Myocyte (in vitro differentiated cells): ENCODE data around the gene TIMM22. TPM values are rescaled to one million over a fixed set of nuclear protein-coding genes. Genes with fewer than 3 reads are reported as not detected.

Experiments
- DNase-seq: peaks from one replicate; pipeline ENCODE4 v3.0.0-alpha.2; 2012; ENCODE audit warnings: low read depth
- total RNA-seq: library from RNA; depleted of rRNA; stranded (reverse); fragments of >200 nt; gene quantifications from 2 replicates; pipeline ENCODE4 v1.2.3, GENCODE V29; 2014

Gene TIMM22
- total RNA-seq, 1 donor from 2014 or later = 36.7 TPM

DNA sequence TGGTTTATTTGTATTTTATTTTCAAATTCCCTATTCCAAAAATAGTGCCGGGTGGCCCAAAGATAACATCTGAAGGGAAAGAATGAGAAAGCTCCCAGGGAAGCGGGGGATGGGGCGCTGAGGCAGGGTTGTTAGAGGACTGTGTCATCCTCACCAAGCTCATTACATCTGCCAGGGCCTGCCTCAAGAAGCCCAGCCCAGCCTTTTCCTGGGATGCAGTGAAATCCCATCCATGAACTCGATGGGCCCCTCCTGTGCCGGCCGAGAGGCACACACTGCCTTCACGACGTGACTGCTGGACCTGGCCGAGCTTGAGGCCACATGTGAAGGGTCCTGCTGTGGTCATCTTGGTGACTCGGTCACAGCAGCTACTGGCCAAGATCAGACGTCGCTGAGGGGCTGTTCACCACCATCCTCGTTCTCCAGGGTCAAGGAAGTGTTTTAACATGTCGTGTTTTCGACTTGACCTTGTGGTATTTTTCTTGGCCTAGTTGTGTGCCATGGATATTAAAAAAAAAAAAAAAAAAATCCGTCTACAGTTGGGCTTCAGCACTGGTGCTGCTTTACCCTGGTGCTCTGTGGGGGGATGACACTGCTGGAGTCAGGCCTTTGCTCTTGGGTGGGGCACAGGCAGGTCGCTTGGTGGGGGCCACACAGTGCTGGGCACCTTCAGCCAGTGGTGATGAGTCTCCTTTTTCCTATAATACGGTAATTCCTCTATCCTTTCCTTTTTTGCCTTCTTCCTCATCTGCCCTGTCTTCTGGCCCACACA, 4.9 kb downstream of the TIMM22 start:
- DNase-seq = peak; percentile 87

DNA sequence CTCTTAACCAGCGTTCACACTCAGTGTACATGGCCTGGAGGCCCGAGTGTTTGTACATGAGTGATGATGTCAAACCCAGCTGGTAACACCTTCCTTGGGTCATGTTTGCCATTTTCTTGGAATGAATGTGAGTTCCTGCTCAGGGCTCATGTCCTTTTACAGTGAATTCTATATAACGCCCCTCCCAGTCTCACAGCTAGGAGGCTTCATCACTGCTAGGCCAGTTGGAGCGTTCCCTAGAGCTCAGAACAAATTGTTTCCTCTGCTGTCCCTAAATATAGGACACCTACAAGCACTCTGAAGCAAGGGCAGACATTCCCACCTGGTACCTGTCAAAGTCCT, 5.5 kb downstream of the TIMM22 start:
- no peak for DNase-seq

DNA sequence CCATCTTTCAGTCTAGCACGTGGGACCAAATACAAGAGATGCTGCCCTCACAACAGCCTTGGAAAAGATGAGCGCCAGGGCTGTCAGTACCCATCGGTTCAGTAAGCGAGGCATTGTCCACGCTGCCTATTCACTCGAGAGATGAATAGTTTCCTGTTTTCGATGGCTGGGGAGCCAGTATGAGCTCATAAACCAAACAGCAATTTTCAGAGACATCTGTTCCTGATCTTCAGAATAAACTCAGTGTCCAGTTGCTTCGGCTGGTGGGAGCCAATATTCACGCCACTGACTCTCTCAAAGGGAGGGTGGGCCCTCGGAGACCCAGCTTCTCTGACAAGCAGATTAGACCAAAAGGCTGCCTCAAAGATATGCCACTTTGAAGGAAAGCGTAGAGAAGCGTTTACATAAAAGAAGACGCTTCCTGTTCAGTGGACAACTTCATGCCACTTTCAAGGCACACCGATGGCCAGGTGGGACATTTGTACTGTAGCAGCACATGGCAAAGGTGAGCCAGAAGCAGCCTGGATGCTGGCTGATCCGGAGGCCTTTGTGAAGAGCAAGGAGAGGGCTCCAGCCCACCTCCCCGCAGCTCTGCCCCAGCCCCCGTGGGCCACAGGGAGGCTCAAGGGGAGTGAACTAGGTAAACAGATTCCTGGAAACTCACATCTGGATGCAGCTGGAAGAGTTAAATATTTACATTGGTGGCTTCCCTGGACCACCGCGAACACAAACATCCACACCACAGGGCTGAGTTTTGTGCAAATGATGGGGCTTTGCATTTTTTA, 6.0 kb downstream of the TIMM22 start:
- peak; percentile 72 for DNase-seq

DNA sequence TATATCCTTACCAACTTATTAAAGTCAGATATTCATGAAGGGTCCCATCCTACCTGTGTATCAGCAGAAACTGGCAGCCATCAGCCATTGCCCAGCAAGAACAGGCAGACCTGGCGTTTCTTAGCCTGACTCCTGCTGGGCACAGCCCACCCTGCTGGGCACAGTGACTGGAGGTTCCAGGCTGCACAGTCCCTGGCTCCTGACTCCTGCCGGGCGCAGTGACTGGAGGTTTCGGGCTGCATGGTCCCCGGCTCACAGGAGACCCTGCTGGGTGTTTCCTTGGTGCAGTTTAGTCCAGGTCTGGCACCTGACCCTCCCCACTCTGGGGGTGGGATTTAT, 6.7 kb downstream of the TIMM22 start:
- DNase-seq = no peak

DNA sequence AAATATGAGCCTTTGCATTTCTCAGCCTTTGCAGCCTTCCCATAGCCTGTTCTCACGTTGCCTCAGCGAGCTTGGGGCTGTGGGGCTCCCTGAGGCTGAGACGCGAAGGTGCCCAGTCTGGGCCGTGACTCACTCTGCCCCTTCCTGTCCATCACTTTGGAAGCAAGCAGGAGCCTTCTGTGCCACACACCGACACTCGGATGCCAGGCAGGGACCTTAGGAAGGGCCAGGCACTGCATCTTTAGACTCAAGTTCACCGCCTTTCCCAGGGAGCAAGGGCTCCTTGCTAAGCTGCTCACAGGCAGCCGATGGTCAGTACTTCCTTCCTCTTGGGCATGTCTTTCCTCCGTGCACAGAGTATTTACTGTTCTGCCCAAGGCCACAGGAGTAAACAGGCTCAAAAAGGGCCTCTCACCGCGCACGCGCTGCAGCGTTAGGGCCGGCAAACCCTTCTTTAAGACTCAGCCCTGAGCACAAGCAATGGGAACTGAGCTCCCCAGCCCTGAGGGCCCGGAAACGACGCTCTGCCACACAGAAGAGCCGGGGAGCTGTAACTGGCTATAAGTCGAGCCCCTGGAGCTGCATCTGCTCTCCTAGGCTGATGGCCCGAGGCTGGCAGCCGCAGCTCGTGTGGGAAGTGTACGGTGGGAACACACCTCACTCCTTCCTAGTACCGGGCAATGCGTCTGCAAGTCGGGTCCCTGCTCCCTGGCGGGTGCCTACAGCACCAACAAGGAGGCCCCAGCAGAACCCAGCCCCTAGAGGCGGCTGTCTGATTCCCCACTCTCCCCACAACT, 7.2 kb downstream of the TIMM22 start:
- no peak for DNase-seq

DNA sequence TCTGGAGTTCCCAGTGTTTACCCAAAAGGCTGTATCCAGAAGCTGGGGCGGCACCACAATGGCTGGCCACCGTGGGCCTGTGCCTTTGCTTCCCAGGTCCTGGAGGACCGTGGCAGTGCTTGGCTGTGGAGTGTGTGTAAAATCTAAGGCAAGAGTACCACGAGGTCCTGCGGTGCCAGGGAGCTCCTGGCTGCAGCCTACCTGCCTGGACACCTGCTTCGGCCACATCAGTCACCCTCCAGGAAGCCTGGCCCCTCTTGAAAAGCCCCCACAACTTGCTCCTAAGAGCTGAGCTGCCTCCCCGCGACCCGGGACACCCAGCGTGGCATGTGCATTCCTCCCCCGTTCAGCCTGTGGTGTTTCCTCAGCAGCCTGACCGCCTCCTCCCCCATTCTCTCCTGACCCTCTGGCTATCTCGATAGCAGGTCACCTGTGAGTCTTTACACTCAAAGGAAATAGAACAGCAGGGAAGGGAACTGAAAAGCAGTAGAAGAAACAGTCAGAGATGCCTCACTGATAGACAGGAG, 7.9 kb downstream of the TIMM22 start:
- no peak for DNase-seq

DNA sequence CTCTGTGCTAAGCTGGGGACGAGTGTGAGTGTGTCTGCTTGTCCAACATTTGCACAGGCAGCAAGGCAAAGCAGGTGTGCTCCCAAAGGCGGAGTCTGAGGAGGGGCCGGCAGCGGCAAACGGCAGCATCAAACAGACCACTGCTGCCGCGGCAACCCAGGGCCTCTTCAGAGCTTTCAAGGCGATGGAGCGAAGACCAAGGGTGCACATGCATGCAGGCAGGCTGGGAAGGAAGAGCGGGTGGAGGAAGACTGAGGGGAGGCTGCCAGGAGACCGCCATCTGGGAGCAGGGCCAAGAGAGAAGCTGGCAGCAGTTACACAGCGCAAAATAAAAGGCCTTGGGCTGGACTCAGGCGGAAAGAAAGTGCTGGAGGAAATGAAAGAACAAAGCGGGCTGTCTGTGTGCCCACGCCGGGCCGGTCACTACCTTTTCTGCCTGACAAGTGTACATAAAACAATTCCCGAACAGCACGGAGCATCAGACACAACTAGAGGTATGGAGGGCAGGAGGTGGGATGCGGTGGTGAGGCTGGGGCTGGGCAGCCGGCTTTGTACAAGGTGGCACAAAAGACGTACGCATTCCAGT, 8.5 kb downstream of the TIMM22 start:
- no peak for DNase-seq

DNA sequence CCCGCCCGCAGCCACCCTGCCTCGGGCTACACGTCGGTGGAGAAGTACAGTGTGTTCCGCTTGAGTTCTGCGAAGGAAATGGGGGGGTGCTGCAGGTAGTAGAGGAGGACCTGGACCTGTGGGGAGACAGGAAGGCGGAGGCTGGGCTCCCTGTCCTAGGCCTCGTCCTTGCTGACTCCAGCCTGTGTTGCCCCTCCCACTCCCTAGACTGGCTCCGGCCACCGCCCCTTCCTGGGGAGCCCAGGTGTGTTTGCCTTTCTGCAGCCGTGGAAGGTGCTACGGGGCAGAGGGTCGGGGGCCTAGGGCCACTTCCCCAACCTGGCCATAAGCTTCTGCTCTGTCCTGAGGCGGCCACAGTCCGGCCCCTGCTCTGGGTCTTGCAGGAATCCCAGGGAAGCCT, 9.1 kb downstream of the TIMM22 start:
- DNase-seq = no peak

DNA sequence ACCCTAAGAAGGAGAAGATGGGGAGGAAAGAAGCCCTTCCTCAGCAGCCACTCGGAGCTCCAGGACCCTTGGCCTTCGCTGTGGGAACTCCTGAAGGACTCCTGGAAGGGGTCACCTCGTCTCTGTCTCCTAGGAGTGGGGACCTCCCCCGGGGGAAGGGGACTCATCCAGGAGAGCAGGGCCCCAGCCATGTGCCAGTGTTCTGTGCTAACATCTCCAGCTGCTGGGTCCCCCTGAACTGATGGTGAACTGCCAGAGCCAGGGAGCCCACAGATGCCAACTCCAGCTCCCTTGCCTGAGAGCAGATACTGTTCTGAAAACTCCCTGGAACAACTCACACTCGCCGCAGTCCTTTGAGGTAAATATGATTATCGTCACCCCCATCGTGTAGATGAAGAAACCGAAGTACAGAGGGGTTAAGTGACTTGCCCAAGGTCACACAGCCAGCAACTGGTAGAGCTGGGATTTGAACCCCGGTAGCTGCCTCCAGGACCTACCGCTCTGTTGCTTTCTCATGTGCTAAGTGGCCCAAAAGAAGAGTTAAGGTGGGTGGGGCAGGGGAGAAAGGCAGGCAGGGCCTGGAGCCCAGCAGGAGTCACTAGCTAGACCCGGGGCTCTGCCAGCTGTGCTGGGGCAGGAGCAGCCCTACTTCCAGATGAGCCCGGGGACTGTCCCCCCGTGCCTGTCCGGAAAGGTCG, 10.5 kb downstream of the TIMM22 start:
- DNase-seq = no peak

DNA sequence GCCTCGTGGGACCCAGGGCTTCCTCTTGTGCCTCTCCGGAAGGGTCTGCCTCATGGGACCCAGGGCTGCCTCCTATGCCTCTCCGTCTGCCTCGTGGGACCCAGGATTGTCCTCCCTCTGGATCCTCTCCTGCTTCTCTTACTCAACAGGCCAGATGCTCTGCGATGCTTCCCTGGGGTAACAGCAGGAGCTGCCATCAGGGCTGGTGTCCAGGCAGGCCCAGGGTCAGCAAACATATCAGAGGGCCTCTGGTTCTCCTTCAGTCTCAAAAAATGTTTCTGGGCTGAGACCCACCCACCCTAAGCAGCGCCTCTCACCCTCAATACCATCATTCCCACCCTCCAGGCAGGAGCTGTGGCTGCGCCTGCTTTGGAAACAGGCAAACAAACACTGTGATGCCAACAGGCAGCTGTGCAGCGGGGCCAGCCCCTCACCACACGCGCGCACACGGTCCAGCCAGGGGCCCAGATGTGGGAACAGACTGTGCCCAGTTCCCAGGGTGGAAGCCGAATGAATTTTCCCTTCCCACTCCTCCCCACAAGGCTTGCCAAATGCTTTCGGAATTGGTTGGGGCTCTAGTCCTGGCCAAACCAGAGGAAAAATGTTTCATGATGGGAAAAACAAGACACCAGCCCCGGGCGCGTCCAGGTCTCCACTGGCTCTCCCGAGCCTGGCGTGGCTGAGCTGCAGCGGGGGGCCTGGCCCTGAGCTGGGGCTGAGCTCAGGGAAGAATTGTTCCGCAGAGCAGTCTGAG, 11.3 kb downstream of the TIMM22 start:
- DNase-seq = no peak

DNA sequence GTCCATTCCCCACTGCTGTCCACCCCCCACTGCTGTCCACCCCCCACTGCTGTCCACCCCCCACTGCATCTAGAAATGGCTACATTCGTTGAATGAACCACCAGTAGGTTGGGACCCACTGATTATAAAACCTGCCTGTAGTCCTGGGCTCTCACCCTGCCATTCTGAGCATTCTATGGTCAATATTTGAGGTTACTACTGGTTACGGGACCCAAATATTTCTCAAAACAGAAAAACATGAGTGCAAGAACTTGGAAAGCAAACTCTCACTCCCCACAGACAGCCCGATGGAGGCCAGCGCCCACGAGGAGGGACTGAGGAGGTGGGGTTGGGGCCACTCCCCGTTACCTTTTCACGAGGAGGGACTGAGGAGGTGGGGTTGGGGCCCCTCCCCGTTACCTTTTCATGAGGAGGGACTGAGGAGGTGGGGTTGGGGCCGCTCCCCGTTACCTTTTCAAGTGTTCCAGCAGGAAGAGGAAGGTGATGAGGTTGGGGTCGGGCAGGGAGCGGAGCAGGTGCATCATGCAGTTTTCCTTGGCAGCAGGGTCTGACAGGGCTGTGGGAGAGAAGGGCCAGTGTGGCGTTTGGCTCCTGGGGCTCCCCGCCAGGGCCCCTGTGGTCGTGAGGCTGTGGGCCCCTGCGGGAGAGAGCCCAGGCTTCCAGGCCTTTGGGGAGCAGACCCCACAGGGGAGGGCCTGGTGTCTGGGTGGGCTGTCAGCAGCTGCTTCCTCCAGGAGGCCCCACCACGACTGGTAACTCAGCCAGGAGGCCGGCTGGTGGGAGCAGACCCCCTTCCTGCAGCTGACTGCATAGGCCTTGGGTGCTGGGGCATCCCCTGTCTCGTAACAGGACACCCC, 12.5 kb downstream of the TIMM22 start:
- DNase-seq = no peak

DNA sequence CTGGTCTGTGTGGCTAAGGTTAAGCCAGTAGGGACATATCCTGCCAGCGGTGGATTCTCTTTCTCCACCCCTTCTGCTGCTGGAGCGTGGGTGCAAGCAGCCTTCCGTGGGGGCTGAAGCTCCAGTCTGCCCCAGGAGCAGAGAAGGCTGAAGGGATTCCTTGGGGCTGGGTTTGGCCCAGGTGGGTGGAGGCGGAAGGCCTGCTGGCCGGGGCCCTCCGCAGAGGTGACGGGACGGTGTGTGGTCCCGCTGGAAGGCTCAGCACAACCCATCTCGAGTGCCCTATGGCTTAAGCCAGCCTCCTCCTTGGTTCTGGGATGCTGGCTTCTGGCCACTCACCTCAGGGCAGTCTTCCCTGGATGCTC, 13.1 kb downstream of the TIMM22 start:
- no peak for DNase-seq

DNA sequence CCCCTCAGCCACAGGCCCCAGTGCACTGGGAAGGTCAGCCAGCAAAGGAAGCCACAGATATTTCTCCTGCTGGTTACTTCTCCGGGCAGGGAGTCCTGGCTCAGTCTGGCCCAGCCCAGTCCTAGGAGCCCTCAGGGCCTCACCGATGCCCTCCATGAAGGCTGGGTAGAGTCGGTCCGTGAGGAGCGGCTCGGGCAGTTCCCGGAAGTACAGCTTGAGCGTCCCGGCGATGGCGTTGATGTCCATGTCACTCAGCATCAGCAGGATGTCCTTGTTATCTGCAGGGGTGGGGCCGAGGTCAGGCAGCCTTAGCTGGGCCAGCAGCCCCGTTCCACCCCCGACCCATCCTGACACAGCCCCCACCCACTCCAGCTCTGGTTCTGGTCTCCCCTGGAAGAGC, 13.7 kb downstream of the TIMM22 start:
- DNase-seq = no peak

DNA sequence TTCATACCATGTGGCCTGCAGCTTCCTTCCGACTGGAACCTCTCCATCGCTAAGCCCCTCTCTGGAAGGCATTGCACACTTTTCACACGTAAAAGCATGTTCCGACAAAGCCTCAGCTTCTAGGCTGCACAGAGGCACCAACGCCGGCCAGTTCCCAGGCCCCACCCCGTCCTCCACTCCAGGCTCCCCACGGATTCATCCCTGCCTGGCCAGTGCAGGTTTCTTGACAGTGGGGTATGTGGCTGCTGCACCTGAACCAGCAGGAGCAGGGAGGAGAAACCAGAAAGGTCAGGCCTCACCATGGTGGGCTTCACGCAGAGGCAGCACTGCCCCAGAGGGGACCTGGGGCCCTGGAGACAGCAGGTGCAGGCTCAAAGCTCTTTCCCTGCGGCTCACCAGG, 14.2 kb downstream of the TIMM22 start:
- no peak for DNase-seq

DNA sequence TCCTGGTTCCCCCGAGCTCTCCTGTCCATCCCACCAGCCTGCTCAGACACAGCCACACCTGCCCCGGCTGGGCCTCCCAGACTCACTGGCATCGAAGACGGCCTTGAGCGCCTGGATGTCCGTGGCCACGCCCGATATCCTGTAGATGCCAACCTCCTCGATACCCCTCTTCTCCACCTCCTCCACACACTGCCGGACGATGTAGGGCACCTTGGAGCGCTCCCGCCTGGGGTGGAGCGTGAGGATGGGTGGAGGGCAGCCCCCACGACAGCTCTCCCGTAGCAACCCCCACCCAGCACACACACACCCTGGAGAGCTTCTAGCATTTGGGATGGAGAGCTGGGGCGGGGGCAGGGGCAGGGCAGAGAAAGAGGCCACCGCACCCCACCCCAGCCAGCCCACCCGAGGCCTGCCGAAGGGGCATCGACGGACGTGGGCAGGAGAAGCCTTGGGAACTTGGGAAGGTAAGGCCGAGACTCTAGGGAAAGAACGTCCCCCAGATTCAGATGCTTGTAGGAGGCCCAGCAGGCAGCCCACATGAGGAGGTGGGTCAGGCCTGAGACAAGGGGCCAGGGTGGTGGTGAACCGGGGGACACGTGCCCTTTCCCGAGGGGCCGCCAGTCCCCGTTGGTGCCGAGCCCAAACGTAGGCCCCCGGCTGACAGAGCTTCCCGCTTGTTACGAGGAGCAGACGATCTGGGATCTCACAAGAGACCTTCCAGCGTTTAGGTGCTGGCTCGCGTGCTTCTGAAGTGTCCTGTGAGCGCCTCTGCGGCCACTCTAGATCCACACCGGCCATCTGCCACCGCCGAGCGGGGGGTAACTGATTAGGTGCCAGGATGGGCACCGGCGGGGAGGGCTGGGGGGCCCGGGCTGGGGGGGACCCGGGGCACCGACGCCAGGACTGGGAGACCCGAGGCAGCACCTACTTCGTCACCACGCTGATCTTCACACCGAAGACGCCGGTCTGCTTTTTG, 15.1 kb downstream of the TIMM22 start:
- DNase-seq = no peak

DNA sequence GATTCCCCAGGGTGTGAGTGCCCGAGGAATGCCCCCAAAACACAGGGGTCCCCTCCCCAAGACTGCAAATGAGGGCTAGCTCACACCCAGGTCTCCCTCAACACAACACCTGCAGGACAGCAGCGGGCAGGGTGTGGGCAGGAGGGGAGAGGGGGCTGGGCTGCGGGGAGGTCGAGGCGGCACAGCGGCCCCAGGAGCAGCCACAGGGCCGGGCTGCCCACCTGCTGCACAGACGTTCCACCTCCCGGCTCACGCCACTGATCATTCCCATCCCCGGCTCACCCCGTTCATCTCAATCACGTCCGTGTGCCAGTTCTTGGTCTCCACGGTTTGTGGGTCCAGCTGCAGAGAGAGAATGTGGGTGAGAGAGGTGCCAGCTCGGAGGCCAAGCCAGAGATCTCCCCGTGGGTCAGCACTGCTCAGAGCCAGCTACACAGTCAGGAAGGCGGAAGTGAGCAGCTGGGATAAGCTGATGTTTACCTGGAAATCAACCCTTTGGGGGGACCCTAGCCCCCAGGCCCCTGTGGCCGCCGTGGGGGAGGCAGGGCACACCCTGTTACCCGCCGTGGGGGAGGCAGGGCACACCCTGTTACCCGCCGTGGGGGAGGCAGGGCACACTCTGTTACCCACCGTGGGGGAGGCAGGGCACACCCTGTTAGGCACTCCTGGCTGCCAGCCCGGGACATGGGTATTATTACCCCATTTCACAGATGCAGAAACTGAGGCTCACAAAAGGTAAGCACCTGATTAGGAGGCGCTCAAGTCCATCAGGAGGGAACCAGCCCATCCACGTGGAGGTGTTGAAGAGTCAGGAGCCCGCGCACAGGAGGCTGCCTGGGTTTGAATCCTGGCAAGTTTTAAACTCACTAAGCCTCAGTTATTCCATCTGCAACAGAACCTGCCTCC, 16.1 kb downstream of the TIMM22 start:
- DNase-seq = no peak

DNA sequence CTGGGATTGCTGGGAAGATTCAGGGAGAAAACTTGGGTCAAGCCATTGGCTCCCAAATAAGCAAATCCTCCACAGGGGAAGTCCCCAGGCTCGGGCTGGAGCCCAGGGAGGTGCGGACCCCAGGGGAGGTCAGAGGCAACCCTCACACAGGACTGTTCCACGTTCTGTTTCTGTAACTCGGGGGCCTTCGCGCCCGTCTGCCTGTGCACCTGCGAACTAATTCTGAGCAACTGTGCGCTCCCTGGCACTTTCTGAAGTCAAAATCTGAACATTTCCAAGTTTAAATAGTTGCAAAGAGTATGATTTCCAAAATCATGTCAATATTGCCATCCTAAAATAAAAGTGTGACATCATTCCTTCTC, 16.8 kb downstream of the TIMM22 start:
- DNase-seq = no peak
